PC-9 (cell line): ENCODE measurements around the gene FAM78B.

Experiments
- EZH2 ChIP-seq: fragments of 200-600 bp; sonication (generic); IDR thresholded peaks from 2 replicates; pipeline ENCODE4 v1.8.0; 2017; ENCODE audit warnings: antibody characterized with exemption, low read depth
- TF ChIP-seq, protein P1 (sequence below): fragments of 200-600 bp; sonication (generic); conservative IDR thresholded peaks from 2 replicates; pipeline ENCODE4 v1.6.1; 2017; ENCODE audit warnings: mixed run types, antibody characterized with exemption, mild to moderate bottlenecking, moderate library complexity

- TF ChIP-seq, protein P1, sequence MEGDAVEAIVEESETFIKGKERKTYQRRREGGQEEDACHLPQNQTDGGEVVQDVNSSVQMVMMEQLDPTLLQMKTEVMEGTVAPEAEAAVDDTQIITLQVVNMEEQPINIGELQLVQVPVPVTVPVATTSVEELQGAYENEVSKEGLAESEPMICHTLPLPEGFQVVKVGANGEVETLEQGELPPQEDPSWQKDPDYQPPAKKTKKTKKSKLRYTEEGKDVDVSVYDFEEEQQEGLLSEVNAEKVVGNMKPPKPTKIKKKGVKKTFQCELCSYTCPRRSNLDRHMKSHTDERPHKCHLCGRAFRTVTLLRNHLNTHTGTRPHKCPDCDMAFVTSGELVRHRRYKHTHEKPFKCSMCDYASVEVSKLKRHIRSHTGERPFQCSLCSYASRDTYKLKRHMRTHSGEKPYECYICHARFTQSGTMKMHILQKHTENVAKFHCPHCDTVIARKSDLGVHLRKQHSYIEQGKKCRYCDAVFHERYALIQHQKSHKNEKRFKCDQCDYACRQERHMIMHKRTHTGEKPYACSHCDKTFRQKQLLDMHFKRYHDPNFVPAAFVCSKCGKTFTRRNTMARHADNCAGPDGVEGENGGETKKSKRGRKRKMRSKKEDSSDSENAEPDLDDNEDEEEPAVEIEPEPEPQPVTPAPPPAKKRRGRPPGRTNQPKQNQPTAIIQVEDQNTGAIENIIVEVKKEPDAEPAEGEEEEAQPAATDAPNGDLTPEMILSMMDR, result no peak
- no peak for TF ChIP-seq EZH2
Observed at GRCh38 chr1:166088572-166088955, 78.2 kb downstream of the FAM78B start.
